Peyer's patch (tissue), 4 donors: ENCODE results near the gene SNRK. TPM values are rescaled to one million over a fixed set of nuclear protein-coding genes. Genes with fewer than 3 reads are reported as not detected.
A peak's percentile ranks its signal among the peaks of the same experiment; 100 is the strongest.

Experiments
- DNase-seq, 3 donors: peaks; one replicate each; pipeline ENCODE4 v3.0.0-alpha.2; 2017 to 2019
- H3K27ac ChIP-seq, 4 donors: fragments of 200-600 bp; sonication (generic); one replicate each; pipeline ENCODE4 v1.5.1; 2016 to 2019
- H3K27me3 ChIP-seq, 2 donors: fragments of 200-600 bp; sonication (generic); one replicate each; pipeline ENCODE4 v1.5.1; 2019
- H3K36me3 ChIP-seq, 3 donors: fragments of 200-600 bp; sonication (generic); one replicate each; pipeline ENCODE4 v1.5.1; 2016 to 2019
- H3K4me1 ChIP-seq, 4 donors: fragments of 200-600 bp; sonication (generic); one replicate each; pipeline ENCODE4 v1.5.1; 2016 to 2019
- H3K4me3 ChIP-seq, 4 donors: fragments of 200-600 bp; sonication (generic); 1 replicate in 3 of 4; 2 replicates in 1 of 4; pipeline ENCODE4 v1.5.1; 2016 to 2019; ENCODE audit warnings: mild to moderate bottlenecking in 1 of 4
- H3K9me3 ChIP-seq, 4 donors: fragments of 200-600 bp; sonication (generic); one replicate each; pipeline ENCODE4 v1.5.1; 2016 to 2019; ENCODE audit warnings: mild to moderate bottlenecking in 1 of 4
- POLR2A ChIP-seq, 2 donors: fragments of 450-650 bp; IDR thresholded peaks; one replicate each; pipeline ENCODE4 v1.5.1; 2017; ENCODE audit warnings: antibody characterized with exemption in 2 of 2, mild to moderate bottlenecking in 2 of 2, moderate library complexity in 2 of 2
- total RNA-seq, 4 donors: library from RNA; depleted of rRNA; stranded (reverse); fragments of >200 nt; gene quantifications; one replicate each; pipeline ENCODE4 v1.1.0, GENCODE V29; 2016
- TF ChIP-seq, protein P1 (sequence below), 6 experiments: fragments of 450-650 bp in 4 of 6; fragments of 200-600 bp in 2 of 6; sonication (generic) in 1 of 6; IDR thresholded peaks; one replicate each; pipeline ENCODE4 v1.5.1; 2017 to 2019; ENCODE audit warnings: antibody characterized with exemption in 6 of 6, mild to moderate bottlenecking in 3 of 6, moderate library complexity in 1 of 6

Gene SNRK, protein sequence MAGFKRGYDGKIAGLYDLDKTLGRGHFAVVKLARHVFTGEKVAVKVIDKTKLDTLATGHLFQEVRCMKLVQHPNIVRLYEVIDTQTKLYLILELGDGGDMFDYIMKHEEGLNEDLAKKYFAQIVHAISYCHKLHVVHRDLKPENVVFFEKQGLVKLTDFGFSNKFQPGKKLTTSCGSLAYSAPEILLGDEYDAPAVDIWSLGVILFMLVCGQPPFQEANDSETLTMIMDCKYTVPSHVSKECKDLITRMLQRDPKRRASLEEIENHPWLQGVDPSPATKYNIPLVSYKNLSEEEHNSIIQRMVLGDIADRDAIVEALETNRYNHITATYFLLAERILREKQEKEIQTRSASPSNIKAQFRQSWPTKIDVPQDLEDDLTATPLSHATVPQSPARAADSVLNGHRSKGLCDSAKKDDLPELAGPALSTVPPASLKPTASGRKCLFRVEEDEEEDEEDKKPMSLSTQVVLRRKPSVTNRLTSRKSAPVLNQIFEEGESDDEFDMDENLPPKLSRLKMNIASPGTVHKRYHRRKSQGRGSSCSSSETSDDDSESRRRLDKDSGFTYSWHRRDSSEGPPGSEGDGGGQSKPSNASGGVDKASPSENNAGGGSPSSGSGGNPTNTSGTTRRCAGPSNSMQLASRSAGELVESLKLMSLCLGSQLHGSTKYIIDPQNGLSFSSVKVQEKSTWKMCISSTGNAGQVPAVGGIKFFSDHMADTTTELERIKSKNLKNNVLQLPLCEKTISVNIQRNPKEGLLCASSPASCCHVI
- 10 to 100 TPM; 48.7 to 69.4 (median 56.7) TPM for total RNA-seq

DNA sequence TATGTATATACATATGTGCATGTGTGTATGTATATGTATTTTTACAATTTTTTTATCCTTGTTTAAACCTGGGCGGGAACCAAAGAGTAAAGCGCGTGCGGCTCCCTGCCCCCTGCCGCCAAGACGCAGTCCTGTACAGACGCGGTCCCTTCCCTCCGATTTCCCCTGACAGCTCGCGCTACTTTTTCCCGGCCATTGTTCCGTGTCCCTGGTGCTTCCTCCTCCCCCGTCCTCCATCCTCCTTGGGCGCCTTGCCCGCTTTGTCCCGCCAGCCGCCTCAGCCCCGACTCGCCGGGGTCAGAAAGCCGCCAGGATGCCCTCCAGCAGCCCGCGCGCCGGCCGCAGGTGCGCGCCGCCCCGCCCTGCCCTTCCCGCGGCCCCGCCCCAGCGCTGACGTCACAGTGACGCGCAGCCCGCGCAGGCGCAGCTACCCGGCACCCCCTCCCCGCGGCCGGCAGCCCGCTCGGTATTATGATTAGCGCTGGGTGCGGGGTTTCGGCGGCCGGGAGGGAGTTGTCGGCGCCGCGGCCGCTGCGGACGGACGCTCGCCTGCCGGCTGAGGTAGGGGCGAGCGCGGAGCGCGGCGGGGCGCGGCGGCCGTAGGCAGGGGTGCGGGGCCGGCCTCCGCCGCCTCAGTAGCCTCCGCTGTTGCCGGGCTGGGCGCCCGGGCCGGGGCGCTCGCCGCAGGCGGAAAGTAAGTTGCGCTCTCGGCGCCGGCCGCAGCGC, at the start of gene SNRK:
Gene SNRK, plus strand, starts transcription at position 426 of the 726 bp plus-strand sequence. CDS start 16,664 bp downstream, outside the sequence.
- peaks cover 0 to 32% (median 17%) of the 10 kb centered on the region in 4 donors for H3K4me1 ChIP-seq
- peak; percentile 90 to 95 (median 95) for DNase-seq

DNA sequence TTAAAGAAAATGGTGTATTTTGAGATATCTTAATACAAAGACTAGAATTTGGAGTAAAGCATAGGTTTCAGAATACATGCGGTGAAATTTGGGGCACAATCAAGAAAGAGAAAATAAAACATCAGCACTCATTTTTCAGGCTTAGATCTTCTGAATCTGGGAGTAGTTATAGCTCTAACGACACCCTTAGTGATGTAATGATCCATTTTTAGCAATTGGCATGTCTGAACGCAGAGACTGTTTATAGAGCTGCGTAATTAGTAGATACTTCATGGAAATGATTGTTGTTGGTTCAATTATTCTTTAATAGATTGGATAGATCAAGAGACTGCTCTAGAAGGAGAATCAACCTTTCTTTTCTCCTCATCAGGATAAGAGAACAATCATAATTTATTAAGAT, 47.5 kb upstream of the SNRK start:
- no peak overlapping the region for H3K4me3 ChIP-seq
- no peaks in the 10 kb centered on the region for H3K36me3 ChIP-seq
- DNase-seq, result no peak
- H3K9me3 ChIP-seq, result peaks cover 0 to 4% (median 0%) of the 10 kb centered on the region in 4 donors
- H3K4me1 ChIP-seq, result no peaks in the 10 kb centered on the region
- TF ChIP-seq, protein P1, sequence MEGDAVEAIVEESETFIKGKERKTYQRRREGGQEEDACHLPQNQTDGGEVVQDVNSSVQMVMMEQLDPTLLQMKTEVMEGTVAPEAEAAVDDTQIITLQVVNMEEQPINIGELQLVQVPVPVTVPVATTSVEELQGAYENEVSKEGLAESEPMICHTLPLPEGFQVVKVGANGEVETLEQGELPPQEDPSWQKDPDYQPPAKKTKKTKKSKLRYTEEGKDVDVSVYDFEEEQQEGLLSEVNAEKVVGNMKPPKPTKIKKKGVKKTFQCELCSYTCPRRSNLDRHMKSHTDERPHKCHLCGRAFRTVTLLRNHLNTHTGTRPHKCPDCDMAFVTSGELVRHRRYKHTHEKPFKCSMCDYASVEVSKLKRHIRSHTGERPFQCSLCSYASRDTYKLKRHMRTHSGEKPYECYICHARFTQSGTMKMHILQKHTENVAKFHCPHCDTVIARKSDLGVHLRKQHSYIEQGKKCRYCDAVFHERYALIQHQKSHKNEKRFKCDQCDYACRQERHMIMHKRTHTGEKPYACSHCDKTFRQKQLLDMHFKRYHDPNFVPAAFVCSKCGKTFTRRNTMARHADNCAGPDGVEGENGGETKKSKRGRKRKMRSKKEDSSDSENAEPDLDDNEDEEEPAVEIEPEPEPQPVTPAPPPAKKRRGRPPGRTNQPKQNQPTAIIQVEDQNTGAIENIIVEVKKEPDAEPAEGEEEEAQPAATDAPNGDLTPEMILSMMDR (IDR thresholded peaks at IDR 0.05), result no peak
- TF ChIP-seq POLR2A (IDR thresholded peaks at IDR 0.05), result no peak
- H3K27ac ChIP-seq, result no peak overlapping the region
- no peaks in the 10 kb centered on the region for H3K27me3 ChIP-seq

More for the DNA sequence above, at the start of gene SNRK:
- no peaks in the 10 kb centered on the region for H3K9me3 ChIP-seq
- peak; percentile 80 to 96 for TF ChIP-seq POLR2A (IDR thresholded peaks at IDR 0.05)
- TF ChIP-seq, protein P1 (IDR thresholded peaks at IDR 0.05), result peak in 4 of 6 experiments; percentile 29 to 50 (median 43)
- peak within 1 kb of the TSS; percentile 92 to 99 (median 94) for H3K27ac ChIP-seq
- H3K36me3 ChIP-seq, result no peaks in the 10 kb centered on the region
- H3K27me3 ChIP-seq, result no peaks in the 10 kb centered on the region
- peak within 1 kb of the TSS; percentile 51 to 95 (median 79) for H3K4me3 ChIP-seq

DNA sequence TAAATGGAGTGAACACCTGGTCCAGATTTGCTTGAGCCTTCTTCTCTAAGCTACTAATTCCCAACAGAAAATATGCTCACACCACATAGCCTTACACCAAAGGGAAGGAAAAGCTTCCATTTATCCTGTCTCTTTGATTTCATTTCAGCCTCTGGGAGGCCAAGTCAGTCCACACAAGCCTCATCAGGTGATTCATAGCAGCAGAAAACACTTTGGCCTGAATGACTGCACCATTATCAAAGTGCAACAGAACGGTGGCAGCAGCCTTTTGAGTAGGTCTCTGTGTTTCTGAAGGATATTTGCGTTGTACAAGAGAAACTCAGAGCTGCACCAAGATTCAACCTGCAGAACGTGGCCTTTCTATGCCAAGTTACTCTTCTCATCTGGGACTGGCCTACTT, 46.6 kb upstream of the SNRK start:
- no peak for DNase-seq
- TF ChIP-seq POLR2A (IDR thresholded peaks at IDR 0.05), result no peak
- TF ChIP-seq, protein P1 (IDR thresholded peaks at IDR 0.05), result no peak
- Histone ChIP-seq H3K4me3 (no peak overlapping the region), H3K4me1 (no peaks in the 10 kb centered on the region), H3K36me3 (no peaks in the 10 kb centered on the region), H3K27me3 (no peaks in the 10 kb centered on the region), H3K9me3 (peaks cover 0 to 4% (median 0%) of the 10 kb centered on the region in 4 donors), H3K27ac (no peak overlapping the region)

DNA sequence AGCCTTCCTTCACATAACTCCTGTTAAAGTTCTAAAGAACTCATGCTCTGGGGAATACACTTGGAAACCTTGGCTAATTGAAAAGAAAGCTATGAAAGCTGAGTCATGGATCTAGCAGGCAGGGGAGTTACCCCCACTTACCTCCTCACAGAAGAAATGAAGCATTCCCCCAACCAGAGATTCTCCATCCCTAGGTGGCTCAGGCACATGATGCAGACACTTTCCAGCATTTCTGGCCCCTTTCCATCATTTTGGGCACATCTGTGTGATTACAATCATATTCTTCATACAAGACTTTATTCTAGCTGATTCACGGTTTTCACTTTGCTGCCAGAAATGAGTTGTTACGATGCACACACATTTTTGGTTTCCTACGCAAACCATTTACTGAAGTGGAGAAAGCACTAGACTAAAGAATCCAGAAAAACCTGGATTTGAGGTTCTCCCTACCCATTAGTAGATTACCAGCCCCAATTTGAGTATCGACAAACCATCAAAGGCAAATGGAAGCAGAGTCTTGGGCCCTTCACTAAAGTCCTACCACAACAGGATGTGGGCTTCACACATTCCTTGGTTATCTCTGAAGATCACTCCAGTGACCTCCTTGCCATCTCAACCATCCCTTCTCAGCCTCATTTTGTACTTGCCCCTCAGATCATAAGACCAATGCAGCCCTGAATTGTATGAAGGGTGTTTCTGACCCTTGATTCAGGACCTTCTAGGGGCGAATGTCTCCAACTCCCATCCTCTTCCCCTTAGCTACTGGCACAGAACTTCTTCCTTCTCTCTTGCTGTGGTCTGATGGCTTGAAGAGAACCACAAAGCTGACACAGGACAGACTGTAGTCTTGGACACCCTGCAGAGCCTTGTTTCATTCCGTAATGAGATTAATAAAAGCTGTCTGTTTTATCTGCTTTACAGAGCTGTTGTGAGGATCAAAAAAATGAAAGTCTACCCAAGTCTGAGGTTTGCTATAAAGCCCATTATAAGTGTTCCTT, 42.5 kb upstream of the SNRK start:
- Histone ChIP-seq H3K36me3 (no peaks in the 10 kb centered on the region), H3K9me3 (peaks cover 0 to 4% (median 0%) of the 10 kb centered on the region in 4 donors), H3K27me3 (no peaks in the 10 kb centered on the region), H3K27ac (no peak overlapping the region), H3K4me1 (no peaks in the 10 kb centered on the region), H3K4me3 (no peak overlapping the region)
- DNase-seq, result no peak
- no peak for TF ChIP-seq POLR2A (IDR thresholded peaks at IDR 0.05)
- TF ChIP-seq, protein P1 (IDR thresholded peaks at IDR 0.05), result no peak
